Activated T-cell treated with anti-CD3 and anti-CD28 coated beads for 1 hour (primary cell): ENCODE data around the gene ZNF541.

Experiments used
- DNase-seq: peaks from one replicate; pipeline ENCODE4 v3.0.0-alpha.2; 2020; ENCODE audit warnings: low read depth

Gene ZNF541

DNA sequence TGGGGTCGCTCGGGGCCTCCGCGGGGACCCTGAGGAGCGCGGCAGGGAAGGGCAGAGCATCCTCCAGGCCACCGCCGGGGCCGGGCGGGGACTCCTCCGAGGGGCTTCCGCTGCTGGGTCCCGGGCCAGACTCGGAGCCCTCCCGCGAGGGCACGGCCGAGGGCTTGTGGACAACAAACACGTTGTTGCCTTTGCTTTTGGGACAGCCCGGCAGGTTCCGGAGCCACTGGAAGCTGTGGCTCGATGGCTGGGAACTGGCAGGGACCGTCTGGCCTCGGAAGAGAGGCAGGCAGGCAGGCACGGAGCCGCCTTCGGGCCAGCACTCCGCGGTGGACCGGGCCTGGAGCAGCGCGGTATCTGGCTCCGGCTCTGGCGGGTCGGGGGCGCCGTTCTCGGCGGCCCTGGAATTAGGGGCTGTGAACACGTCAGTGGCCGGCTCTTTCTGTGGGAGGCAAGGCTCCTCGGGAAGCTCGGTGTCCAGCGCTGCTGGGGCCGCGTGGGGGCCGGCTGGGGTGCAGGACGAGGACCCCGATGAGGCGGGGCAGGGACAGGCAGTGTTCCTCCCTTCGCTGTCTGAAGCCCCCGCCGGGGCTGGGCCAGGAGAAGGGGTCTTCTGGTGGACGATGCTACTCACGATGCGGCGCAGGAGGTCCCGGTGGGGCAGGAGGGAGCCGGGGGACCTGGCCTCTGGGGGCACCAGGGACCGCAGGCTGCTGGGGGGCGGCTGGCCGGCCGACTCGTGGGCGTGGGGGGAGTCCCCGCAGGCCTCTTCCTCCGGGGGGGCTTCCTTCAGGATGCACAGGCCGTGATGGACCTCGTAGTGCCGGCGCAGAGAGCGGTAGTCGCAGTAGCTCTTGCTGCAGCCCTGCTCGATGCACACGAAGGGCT is 27.6 kb downstream of the ZNF541 start:
- no peak for DNase-seq

GRCh38 chr19:47544476-47544875 is 28.5 kb downstream of the ZNF541 start:
- DNase-seq = no peak

DNA sequence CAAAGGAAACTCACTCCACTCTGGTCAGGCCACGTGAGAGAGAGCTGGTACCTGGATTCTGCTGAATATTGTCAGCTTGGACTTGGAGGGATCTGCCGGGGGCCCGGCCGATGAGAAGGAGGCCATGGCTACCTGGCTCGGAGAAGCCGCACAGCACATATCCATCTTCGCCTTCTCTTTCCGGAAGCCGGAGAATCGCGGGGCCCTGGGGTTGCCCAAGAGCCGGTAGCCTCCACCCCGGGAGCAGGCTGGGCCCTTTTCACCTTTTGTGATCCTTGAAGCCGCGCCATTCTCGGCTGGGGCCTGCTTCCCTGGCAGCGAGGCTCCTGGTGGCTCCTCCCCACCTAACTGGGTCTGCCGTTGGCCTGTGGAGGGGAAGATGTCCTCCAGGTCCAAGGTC is 28.9 kb downstream of the ZNF541 start:
- no peak for DNase-seq

- no peak for DNase-seq
These were observed 30.9 kb downstream of the ZNF541 start for GRCh38 chr19:47542030-47542475.

GRCh38 chr19:47541518-47541917 is 31.4 kb downstream of the ZNF541 start:
- no peak for DNase-seq

DNA sequence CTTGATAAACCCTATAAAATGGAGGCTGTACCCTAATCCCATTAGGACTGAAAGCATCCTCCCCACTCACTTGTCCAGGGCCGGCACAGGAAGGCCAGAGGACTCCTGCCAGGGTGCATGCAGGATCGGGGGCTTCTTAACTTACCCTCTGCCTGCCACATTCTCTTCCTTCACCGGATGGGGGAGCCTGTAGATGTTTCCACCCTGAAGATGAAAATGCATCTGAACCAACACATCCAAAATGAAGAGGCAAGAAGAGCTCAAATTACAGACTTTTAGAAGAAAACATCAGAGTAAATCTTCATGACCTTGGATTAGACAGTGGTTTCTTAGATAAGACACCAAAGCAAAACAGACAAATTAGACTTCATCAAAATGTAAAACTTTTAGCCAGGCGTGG is 32.2 kb downstream of the ZNF541 start:
- no peak for DNase-seq

DNA sequence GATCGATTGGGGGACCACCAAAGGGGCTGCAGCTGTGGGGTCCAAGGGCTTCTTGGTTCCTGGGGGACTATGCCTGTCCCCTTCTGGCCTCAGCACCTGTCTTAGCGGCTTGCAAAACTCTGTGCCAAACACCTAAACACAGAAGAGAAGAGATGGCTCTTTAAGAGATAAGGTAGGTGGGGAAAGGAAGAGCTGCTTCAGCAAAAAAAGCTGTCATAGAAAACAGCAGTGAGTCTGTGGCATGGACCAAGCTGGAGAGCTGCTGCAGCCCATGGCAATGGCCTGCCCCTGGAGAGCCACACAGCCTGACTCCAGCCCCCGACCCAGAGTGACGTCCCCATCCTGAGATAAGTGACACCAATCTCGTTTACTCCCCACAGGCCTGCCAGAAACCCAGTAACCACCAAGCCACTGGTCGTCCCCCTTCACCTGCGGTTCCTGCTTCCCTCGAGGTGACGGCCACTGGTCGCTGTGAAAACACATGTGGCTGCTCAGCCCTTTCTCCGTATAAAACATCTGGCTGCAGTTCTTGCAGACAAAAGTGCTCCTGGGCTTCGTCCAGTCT is 33.1 kb downstream of the ZNF541 start:
- no peak for DNase-seq

DNA sequence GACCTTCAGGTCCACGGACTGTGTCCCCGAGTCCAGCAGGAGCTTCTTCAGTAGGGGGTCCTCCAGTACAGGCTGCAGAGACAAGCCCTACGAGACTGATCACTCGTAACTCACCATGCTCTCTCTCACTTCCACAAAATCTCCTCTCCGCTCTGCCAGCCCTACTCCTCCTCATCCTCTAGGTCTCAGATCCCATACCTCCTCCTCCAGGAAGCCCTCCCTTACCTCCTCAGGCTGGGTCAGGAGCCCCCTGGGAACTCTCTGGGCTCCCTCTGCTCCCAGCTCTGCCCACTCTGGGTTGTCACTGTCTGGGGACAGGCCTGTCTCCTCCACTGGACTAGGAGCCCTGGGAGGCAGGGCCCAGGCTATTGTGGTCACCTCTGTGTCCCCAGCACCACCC is 34.1 kb downstream of the ZNF541 start:
- no peak for DNase-seq

DNA sequence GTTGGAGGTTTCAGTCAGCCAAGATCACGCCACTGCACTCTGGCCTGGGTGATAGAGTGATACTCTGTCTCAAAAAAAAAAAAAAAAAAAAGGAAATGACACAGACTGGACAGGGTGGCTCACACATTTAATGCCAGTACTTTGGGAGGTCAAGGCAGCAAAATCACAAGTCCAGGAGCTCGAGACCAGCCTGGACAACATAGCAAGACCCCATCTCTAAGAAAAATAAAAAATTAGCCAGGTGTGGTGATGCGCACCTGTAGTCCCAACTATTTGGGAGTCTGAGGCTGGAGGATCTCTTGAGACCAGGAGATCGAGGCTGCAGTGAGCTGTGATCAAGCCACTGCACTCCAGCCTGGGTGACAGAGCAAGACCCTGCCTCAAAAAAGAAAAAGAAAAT is 35.5 kb downstream of the ZNF541 start:
- DNase-seq = no peak

DNA sequence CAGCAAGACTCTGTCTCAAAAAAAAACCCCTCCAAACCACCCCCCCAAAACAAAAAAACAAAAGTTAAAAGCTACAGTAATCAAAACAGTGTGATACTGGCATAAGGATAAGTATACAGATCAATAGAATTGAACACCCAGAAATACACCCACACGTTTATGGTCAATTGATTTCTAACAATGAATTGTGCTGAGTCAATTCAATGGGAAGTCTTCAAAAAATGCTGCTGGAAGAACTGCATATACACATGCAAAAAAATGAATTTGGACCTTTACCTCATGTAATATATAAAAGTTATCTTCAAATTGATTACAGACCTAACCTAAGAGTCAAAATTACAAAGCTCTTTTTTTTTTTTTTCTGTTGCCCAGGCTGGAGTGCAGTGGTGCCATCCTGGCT is 38.3 kb downstream of the ZNF541 start:
- DNase-seq = no peak

DNA sequence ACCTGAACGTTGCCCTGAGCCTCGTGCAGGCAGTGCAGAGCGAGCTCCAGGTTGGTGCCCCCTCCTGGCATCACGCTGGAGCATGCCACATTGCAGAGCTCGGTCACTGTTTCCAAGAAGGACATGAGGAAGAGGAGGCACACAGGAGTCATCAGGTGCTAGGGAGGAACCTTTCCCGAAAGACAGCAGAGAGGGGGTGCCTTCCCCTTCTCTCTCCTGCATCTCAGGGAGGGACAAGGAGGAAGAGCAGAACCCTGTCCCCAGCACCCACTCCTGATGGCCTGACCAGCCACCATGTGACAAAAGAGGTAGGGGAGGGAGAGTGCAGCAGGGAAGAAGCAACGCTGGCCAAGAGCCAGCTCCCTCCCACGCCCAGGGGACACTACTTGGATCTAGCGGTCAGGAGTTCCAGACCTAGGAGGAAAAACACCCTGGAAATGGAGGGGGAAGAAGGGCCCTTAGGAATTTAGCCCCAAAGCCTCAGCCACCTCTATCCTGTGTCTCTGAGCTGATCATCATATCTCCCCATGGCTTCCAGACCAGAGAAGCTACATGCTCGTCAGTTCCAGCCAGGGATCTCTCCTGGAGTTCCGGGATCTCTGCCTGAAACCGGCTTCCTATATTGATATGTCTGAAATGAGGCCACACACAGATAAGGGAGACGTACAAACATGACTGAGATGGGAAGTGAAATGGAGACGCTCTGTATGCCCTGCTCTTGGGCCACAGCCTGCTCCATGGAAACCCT is 41.1 kb downstream of the ZNF541 start:
- no peak for DNase-seq

DNA sequence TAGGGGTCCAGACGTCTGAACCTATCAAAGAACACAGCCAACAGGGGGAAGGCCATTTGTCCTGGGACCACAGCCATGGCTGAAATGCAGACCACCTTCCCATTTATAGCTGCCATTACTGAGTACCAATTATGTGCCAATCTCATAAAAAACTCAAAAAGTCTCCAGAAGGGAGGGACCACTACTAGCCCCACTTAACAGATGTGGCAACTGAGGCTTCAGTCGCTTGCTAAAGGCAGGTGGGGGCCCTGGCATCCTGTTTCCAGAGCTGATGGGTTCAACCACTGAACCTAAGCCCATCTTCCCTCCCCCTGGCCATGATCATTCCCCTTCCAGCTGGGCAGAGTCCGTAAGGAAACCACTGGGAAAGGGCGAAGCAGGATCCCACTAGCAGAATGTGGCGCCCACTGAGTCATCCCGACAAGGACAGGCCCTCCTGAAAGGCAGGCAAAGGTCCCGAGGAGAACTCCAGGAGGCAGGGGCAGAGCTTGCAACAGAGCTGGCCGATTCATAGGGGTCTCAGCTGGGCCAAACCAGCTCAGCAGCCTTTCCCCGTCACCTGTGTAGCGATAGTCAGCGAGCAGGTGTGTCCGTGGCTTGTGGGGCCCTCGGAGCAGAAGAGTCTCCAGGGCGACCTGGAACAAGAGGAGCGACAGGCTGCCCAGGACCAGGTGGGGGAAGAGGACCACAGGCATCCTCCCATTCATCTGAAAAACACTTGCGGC is 43.8 kb downstream of the ZNF541 start:
- no peak for DNase-seq

DNA sequence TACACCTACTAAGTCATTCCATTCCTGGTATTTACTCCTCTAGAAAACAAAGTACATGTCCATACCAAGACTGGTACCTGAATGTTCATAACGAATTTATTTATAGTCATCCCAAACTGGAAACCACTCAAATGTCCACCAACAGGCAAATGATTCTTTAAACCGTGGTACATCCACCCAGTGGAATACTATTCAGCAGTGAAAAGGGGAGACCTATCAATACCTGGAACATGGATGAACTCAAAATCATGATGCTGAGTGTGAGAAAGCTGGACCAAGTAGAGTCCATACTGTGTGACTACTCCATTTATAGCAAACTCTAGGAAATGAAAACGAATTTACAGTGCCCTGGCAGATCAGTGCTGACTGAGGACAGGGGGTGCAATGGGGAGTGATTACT is 46.1 kb downstream of the ZNF541 start:
- no peak for DNase-seq

GRCh38 chr19:47523473-47523872 is 49.5 kb downstream of the ZNF541 start:
- DNase-seq = no peak
